ENCODE measurements around the gene PDE4B.

DNA sequence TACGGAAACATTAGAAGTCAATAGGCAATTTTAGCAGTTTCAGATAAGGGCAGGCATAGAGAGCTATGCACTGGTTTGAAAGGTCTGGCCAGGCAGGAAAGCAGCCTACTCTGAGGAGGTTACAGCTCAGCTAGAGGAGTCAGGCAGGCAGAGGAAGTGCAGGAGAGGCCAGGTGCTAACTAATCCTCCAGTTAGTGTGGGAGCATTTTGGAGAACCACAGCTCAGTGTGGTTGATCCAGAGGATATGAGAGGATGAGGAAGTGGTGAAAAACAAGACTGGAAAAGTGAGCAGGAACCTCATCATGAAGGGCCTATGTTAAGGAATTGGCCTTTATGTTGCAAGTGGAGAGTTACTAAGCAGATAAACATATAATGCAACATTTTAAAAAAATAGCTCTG lies 458.9 kb downstream of the PDE4B start:
- TF ChIP-seq, protein P1, sequence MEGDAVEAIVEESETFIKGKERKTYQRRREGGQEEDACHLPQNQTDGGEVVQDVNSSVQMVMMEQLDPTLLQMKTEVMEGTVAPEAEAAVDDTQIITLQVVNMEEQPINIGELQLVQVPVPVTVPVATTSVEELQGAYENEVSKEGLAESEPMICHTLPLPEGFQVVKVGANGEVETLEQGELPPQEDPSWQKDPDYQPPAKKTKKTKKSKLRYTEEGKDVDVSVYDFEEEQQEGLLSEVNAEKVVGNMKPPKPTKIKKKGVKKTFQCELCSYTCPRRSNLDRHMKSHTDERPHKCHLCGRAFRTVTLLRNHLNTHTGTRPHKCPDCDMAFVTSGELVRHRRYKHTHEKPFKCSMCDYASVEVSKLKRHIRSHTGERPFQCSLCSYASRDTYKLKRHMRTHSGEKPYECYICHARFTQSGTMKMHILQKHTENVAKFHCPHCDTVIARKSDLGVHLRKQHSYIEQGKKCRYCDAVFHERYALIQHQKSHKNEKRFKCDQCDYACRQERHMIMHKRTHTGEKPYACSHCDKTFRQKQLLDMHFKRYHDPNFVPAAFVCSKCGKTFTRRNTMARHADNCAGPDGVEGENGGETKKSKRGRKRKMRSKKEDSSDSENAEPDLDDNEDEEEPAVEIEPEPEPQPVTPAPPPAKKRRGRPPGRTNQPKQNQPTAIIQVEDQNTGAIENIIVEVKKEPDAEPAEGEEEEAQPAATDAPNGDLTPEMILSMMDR (IDR thresholded peaks at IDR 0.05; ENCODE audit: insufficient read depth, low read depth, low read length): no peak
- TF ChIP-seq EZH2 (IDR thresholded peaks at IDR 0.05; ENCODE audit: insufficient read depth, low read length): no peak
